Neuron (in vitro differentiated cells): ENCODE measurements around the gene PAX4.
A peak's percentile ranks its signal among the peaks of the same experiment; 100 is the strongest.

Experiments used
- H2AFZ ChIP-seq: one replicate; pipeline ENCODE4 v1.6.1; 2013; ENCODE audit warnings: low read depth, mild to moderate bottlenecking, inconsistent platforms, low read length, moderate library complexity
- H3K27me3 ChIP-seq: one replicate; pipeline ENCODE4 v1.6.1; 2013; ENCODE audit warnings: low read length; ENCODE audit not compliant: insufficient read depth
- H3K36me3 ChIP-seq: one replicate; pipeline ENCODE4 v1.6.1; 2013; ENCODE audit warnings: low read length; ENCODE audit not compliant: insufficient read depth
- H3K4me1 ChIP-seq: one replicate; pipeline ENCODE4 v1.6.1; 2013; ENCODE audit warnings: low read length; ENCODE audit not compliant: insufficient read depth
- H3K4me3 ChIP-seq: 2 replicates; pipeline ENCODE4 v1.5.1; 2013; ENCODE audit warnings: mild to moderate bottlenecking, low read length, moderate library complexity
- H3K9me3 ChIP-seq: one replicate; pipeline ENCODE4 v1.6.1; 2013; ENCODE audit warnings: low read length

PAX4 gene

DNA sequence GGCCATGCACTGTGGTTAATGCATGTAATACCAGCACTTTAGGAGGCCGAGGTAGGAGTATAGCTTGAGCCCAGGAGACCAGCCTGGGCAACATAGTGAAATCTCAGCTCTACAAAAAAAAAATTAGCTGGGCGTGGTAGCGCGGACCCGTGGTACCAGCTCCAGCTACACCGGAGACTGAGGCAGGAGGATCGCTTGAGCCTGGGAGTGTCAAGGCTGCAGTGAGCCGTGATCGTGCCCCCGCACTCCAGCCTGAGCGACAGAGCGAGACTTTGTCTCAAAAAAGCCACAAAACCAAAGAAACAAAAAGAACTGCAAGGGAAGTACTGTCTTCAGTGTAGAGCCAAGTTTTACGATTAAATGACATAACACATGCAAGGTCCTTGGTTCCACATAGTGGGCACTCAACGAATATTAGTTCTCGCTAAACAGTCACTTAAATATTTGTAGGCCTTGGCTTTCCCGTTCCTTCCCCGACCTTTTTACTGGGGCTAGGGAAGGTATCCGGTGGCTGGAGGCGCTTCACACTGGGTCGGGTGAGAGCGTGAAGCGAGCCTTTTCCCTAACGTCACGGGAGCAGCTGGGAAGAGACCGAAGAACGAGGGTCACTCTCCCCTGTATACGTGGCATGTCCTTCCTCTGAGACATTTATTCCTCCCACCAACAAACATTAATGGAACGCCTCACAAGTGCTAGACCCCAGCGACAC is 33.1 kb upstream of the PAX4 start:
- H3K9me3 ChIP-seq: no peaks in the 10 kb centered on the region
- H3K36me3 ChIP-seq: peaks cover 6% of the 10 kb centered on the region
- H3K27me3 ChIP-seq: no peaks in the 10 kb centered on the region
- H3K4me3 ChIP-seq: peak overlapping the region; percentile 84
- H3K4me1 ChIP-seq: peaks cover 30% of the 10 kb centered on the region
- H2AFZ ChIP-seq: peak overlapping the region; percentile 87

DNA sequence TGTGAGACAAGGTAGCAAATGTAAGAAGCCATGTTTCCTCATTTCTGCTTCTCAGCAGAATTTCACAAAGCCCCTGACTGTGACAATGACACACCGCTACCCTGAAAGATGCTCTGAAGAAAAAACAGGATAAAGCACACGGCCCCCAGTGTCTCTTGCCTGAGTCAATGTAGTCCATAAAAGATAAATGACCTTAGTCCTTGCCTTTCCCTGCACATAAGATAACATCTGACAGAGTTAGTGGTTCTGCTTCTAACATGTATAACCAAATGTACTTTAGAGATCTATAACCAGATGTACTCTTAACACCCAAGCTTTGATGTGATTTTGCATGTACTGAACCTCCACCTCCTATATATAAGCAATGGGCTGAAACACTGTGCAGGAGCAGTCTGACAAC is 31.0 kb upstream of the PAX4 start:
- H3K4me3 ChIP-seq: no peak overlapping the region
- H3K9me3 ChIP-seq: no peaks in the 10 kb centered on the region
- H3K27me3 ChIP-seq: no peaks in the 10 kb centered on the region
- H3K36me3 ChIP-seq: peaks cover under 1% of the 10 kb centered on the region
- H2AFZ ChIP-seq: no peak overlapping the region
- peaks cover 23% of the 10 kb centered on the region for H3K4me1 ChIP-seq

DNA sequence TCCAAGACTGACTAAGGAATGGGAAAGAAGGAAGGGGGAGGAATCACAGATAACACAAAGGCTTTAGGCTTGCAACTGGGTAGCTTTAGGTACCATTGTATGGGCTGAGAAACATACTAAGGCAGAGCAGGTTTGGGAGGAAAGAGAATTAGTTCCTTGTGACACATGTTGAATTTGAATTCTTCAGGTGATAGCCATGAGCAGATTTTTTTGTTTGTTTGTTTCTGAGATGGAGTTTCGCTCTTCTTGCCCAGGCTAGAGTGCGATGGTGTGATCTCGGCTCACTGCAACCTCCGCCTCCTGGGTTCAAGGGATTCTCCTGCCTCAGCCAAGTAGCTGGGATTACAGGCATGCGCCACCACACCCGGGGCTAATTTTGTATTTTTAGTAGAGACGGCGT is 29.7 kb upstream of the PAX4 start:
- Histone ChIP-seq H3K27me3 (no peaks in the 10 kb centered on the region), H2AFZ (no peak overlapping the region), H3K9me3 (no peaks in the 10 kb centered on the region), H3K36me3 (no peaks in the 10 kb centered on the region), H3K4me1 (peaks cover 11% of the 10 kb centered on the region), H3K4me3 (no peak overlapping the region)

DNA sequence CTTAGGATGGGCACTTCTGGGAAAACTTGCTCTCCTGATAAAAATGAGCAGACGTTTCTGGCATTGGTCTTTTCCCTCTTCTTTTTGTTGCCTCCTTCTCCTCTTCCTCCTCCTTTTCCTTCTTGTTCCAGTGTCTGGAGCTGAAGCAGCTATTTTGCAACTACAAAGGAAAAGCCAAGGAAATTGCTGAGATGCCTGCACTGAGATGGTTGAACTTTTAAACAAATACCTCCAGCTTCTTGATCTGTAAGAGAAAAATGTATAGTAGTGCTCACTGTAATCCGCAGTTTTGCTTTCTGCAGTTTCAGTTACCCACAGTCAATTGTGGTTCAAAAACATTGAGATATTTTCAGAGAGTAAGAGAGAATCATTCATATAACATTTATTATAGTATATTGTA is 26.5 kb upstream of the PAX4 start:
- no peaks in the 10 kb centered on the region for H3K27me3 ChIP-seq
- no peaks in the 10 kb centered on the region for H3K9me3 ChIP-seq
- peaks cover 12% of the 10 kb centered on the region for H3K4me1 ChIP-seq
- H2AFZ ChIP-seq: no peak overlapping the region
- no peaks in the 10 kb centered on the region for H3K36me3 ChIP-seq
- H3K4me3 ChIP-seq: no peak overlapping the region

- Histone ChIP-seq H3K9me3 (no peaks in the 10 kb centered on the region), H3K4me3 (no peak overlapping the region), H3K36me3 (no peaks in the 10 kb centered on the region), H3K27me3 (no peaks in the 10 kb centered on the region), H2AFZ (no peak overlapping the region), H3K4me1 (peaks cover 12% of the 10 kb centered on the region)
Measured at GRCh38 chr7:127638197-127638596, 20.3 kb upstream of the PAX4 start.

- H3K9me3 ChIP-seq: no peaks in the 10 kb centered on the region
- no peaks in the 10 kb centered on the region for H3K36me3 ChIP-seq
- H2AFZ ChIP-seq: no peak overlapping the region
- no peaks in the 10 kb centered on the region for H3K4me1 ChIP-seq
- no peak overlapping the region for H3K4me3 ChIP-seq
- no peaks in the 10 kb centered on the region for H3K27me3 ChIP-seq
Measured at GRCh38 chr7:127635659-127636285, 17.8 kb upstream of the PAX4 start.

GRCh38 chr7:127632276-127632910 is 14.5 kb upstream of the PAX4 start:
- no peak overlapping the region for H2AFZ ChIP-seq
- no peaks in the 10 kb centered on the region for H3K9me3 ChIP-seq
- H3K36me3 ChIP-seq: no peaks in the 10 kb centered on the region

DNA sequence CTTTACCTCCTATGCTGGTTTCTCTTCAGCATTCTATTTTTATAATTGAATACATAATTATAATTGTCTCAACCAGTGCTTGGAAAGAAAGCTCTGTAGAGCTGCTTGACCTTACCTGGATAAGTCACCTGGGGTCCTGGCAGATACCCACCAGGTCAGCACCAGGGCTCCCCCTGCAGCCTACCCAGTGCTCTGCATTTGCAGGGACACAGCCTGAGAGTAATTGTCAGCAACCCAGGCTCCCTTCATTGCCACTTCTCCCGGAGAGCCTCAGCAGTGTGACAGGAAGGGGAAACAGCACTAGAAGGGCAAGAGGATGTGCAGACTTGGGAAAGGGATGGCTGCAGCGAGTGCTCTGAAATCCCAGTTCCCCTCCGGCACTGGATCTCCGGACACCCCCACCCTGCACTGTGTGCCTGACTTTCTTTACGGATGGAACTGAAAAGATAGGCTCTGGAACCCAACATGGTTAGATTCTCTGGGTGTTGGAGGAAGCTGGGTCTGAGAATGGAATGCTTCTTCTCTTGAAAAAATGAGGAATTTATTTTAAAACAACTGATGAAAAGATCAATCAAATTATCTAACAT is 11.4 kb upstream of the PAX4 start:
- H2AFZ ChIP-seq: no peak overlapping the region
- no peaks in the 10 kb centered on the region for H3K27me3 ChIP-seq
- H3K4me1 ChIP-seq: no peaks in the 10 kb centered on the region
- H3K4me3 ChIP-seq: no peak overlapping the region
- no peaks in the 10 kb centered on the region for H3K9me3 ChIP-seq
- H3K36me3 ChIP-seq: no peaks in the 10 kb centered on the region

More at GRCh38 chr7:127632276-127632910, 14.5 kb upstream of the PAX4 start:
- Histone ChIP-seq H3K27me3 (no peaks in the 10 kb centered on the region), H3K4me1 (no peaks in the 10 kb centered on the region), H3K4me3 (no peak overlapping the region)

GRCh38 chr7:127628445-127628844 is 10.5 kb upstream of the PAX4 start:
- Histone ChIP-seq H3K4me3 (no peak overlapping the region), H2AFZ (no peak overlapping the region), H3K4me1 (no peaks in the 10 kb centered on the region), H3K36me3 (no peaks in the 10 kb centered on the region), H3K9me3 (no peaks in the 10 kb centered on the region), H3K27me3 (no peaks in the 10 kb centered on the region)

GRCh38 chr7:127625331-127625730 is 7.4 kb upstream of the PAX4 start:
- H2AFZ ChIP-seq: no peak overlapping the region
- no peaks in the 10 kb centered on the region for H3K4me1 ChIP-seq
- peaks cover 18% of the 10 kb centered on the region for H3K27me3 ChIP-seq
- no peaks in the 10 kb centered on the region for H3K36me3 ChIP-seq
- no peak overlapping the region for H3K4me3 ChIP-seq
- H3K9me3 ChIP-seq: no peaks in the 10 kb centered on the region

DNA sequence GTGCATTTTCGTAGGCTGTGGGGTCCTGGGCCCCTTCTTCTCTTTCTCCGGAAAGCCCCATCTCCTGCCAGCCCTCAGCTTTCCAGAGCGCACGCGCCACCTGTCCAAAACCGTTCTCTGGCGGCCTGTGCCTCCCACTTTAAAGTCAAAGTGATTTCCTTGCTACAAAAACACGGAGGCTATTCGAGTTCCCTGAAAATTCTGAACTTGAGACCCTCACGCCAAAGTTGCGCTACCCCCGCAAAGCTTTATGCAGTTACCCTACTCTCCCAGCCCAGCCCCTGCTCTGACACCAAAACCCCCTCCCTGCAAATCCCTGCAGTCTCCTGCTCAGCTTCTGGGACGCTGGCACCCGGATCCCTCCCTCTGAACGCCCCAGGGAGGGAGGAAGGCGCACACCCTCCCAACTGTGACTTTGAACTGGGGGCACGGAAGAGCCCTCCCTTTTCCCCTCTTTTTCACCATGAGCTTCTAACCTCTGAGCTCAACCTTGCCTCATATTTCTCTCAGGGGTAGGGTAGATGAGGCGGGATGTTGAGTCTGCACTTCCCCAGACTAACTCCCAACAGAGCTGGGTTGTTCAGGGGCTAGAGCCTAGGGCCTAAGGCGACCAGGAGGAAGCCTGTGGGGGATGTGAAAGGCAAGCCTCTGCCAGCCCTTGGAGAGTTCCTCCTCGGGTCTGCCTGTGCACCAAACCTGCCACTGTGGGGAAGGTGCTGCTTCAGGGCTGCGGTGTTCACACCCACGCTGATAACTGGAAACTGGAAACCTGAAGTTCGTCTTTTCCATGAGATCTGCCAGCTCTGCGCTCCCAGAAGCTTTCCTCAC is 2.7 kb upstream of the PAX4 start:
- H2AFZ ChIP-seq: no peak overlapping the region
- no peak overlapping the region for H3K4me3 ChIP-seq
- H3K36me3 ChIP-seq: no peaks in the 10 kb centered on the region
- H3K9me3 ChIP-seq: no peaks in the 10 kb centered on the region
- no peaks in the 10 kb centered on the region for H3K4me1 ChIP-seq
- peaks cover 63% of the 10 kb centered on the region for H3K27me3 ChIP-seq

DNA sequence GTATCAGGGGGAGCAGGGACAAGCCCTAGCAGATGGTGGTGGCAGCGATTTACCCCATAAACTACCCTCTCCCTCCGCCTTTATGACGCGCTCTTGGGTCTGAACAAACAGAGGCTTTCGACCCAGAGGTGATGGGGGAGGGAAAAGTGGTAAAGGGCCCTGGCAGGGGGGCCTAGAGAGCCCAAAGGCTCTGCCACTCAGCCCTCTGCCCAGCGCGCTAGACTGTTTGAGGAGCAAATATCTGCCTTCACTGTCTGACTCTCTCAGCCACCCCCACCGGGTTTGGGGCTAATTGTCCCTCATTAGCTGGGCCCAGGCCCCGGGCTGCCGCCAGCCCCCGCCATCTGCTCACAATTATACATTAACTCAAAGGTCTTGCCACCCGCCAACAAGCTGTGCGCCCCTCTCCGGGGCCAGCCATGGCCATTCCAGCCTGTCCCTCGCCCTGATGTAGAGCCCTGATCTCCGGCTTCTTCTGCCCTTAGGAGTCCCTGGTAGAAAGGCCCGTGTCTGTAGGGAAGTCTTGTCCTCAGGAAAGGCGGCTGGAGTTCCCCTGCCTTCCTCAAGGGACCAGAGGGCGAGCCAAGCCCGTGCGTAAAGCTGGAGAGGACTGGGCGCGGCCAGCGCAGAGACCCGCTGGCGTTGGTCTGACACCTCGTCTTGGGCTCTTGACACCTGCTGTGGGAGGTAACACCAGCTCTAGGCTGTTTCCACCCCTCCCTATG is 1.9 kb upstream of the PAX4 start:
- no peaks in the 10 kb centered on the region for H3K36me3 ChIP-seq
- no peaks in the 10 kb centered on the region for H3K9me3 ChIP-seq
- H3K4me3 ChIP-seq: no peak overlapping the region
- no peaks in the 10 kb centered on the region for H3K4me1 ChIP-seq
- H2AFZ ChIP-seq: no peak overlapping the region
- peaks cover 70% of the 10 kb centered on the region for H3K27me3 ChIP-seq
